ENCODE data around the gene COPS7B. TPM values are rescaled to one million over a fixed set of nuclear protein-coding genes. Genes with fewer than 3 reads are reported as not detected.
A peak's percentile ranks its signal among the peaks of the same experiment; 100 is the strongest.
"Not testable (repeated sequence)": the region's sequence is repeated elsewhere in the genome, so short reads cannot be mapped to it uniquely, and the experiment has no call there.

The COPS7B gene
- polyA plus RNA-seq (2011; rRNA removed), result 40.8 and 52.7 TPM in 2 replicates
- polyA minus RNA-seq (2011; rRNA and poly(A)+ RNA removed), result 15.9 and 23.3 TPM in 2 replicates

GRCh38 chr2:231786177-231786916 is at the start of gene COPS7B:
Gene COPS7B (plus strand): TSS chr2:231786445. CDS start chr2:231788571, 2,126 bp downstream.
- ChIA-PET POLR2A (no interaction called here), CTCF (interaction anchor here (0.8 to 2.7 kb wide), 9 partner anchors 9 to 113 kb away, joined by 3 to 10 read pairs (median 5); no protein-coding TSS in a partner anchor)
- Histone ChIP-seq H3K4me3 (ENCODE audit: low read depth, low read length) (peak within 1 kb of the TSS; percentile 92), H3K27me3 (ENCODE audit: control insufficient read depth, insufficient read depth, low read length) (no peaks in the 10 kb centered on the region), H3K36me3 (ENCODE audit: control insufficient read depth, insufficient read depth, low read length) (peaks cover 3% of the 10 kb centered on the region; the same call in 1 of the 2 replicates)
- DNase-seq (ENCODE audit: low read depth), result no peak
- TF ChIP-seq CTCF (IDR thresholded peaks at IDR 0.05; ENCODE audit: insufficient read depth, low read depth, low read length), result peak; percentile 64

GRCh38 chr2:231737761-231738160 is 48.5 kb upstream of the COPS7B start:
- Histone ChIP-seq H3K4me3 (ENCODE audit: low read depth, low read length) (no peak overlapping the region), H3K36me3 (ENCODE audit: control insufficient read depth, insufficient read depth, low read length) (peaks cover 5% of the 10 kb centered on the region), H3K27me3 (ENCODE audit: control insufficient read depth, insufficient read depth, low read length) (no peaks in the 10 kb centered on the region)
- no peak for DNase-seq (ENCODE audit: low read depth)
- ChIA-PET POLR2A (no interaction called here), CTCF (interaction anchor here (0.8 kb wide), 1 partner anchor 30 kb away, joined by 3 read pairs; no protein-coding TSS in a partner anchor)
- no peak for TF ChIP-seq CTCF (IDR thresholded peaks at IDR 0.05; ENCODE audit: insufficient read depth, low read depth, low read length)

GRCh38 chr2:231743376-231744116 is 42.7 kb upstream of the COPS7B start:
- Histone ChIP-seq H3K4me3 (ENCODE audit: low read depth, low read length) (no peak overlapping the region), H3K36me3 (ENCODE audit: control insufficient read depth, insufficient read depth, low read length) (no peaks in the 10 kb centered on the region), H3K27me3 (ENCODE audit: control insufficient read depth, insufficient read depth, low read length) (no peaks in the 10 kb centered on the region)
- CTCF ChIA-PET, result interaction anchor here (0.6 to 1.0 kb wide), 2 partner anchors 29 to 97 kb away, joined by 3 to 4 read pairs; no protein-coding TSS in a partner anchor
- DNase-seq (ENCODE audit: low read depth), result no peak
- TF ChIP-seq CTCF (IDR thresholded peaks at IDR 0.05; ENCODE audit: insufficient read depth, low read depth, low read length), result no peak
- POLR2A ChIA-PET, result no interaction called here

- Histone ChIP-seq H3K4me3 (ENCODE audit: low read depth, low read length) (no peak overlapping the region), H3K27me3 (ENCODE audit: control insufficient read depth, insufficient read depth, low read length) (no peaks in the 10 kb centered on the region), H3K36me3 (ENCODE audit: control insufficient read depth, insufficient read depth, low read length) (no peaks in the 10 kb centered on the region)
- no peak for DNase-seq (ENCODE audit: low read depth)
- ChIA-PET CTCF (interaction anchor here (0.6 to 1.4 kb wide), 3 partner anchors 12 to 71 kb away, joined by 3 to 4 read pairs (median 4); no protein-coding TSS in a partner anchor), POLR2A (no interaction called here)
- no peak for TF ChIP-seq CTCF (IDR thresholded peaks at IDR 0.05; ENCODE audit: insufficient read depth, low read depth, low read length)
These were observed 40.8 kb upstream of the COPS7B start for GRCh38 chr2:231745303-231746038.

GRCh38 chr2:231748153-231748896 is 37.9 kb upstream of the COPS7B start:
- CTCF ChIA-PET, POLR2A ChIA-PET: not testable (repeated sequence)

GRCh38 chr2:231749016-231749415 is 37.2 kb upstream of the COPS7B start:
- CTCF ChIA-PET; H3K36me3 ChIP-seq (ENCODE audit: control insufficient read depth, insufficient read depth, low read length); POLR2A ChIA-PET; H3K27me3 ChIP-seq (ENCODE audit: control insufficient read depth, insufficient read depth, low read length); H3K4me3 ChIP-seq (ENCODE audit: low read depth, low read length); DNase-seq (ENCODE audit: low read depth): not testable (repeated sequence)

More at GRCh38 chr2:231748153-231748896, 37.9 kb upstream of the COPS7B start:
- not testable (repeated sequence) for H3K36me3 ChIP-seq (ENCODE audit: control insufficient read depth, insufficient read depth, low read length); H3K27me3 ChIP-seq (ENCODE audit: control insufficient read depth, insufficient read depth, low read length); H3K4me3 ChIP-seq (ENCODE audit: low read depth, low read length); DNase-seq (ENCODE audit: low read depth)
